Lung (tissue), 12 donors: ENCODE measurements around the gene EML3. TPM values are rescaled to one million over a fixed set of nuclear protein-coding genes. Genes with fewer than 3 reads are reported as not detected.

Source experiments
- ATAC-seq: fragments of 200-7000 bp; cut with Tn5 transposase; one replicate; pipeline ENCODE4 v1.9.1; 2020; ENCODE audit warnings: moderate number of reproducible peaks; ENCODE audit not compliant: insufficient read depth, low FRiP score
- DNase-seq, 3 donors: peaks; one replicate each; pipeline ENCODE4 v3.0.0-alpha.2; 2013 to 2017
- H3K27ac ChIP-seq, 2 donors: one replicate each; pipeline ENCODE4 v1.5.1; 2013; ENCODE audit warnings: mild to moderate bottlenecking in 2 of 2, moderate library complexity in 2 of 2, control low read depth in 1 of 2, inconsistent platforms in 1 of 2, low read depth in 1 of 2, low read length in 1 of 2
- H3K27me3 ChIP-seq, 3 donors: one replicate each; pipeline ENCODE4 v1.5.1; 2013; ENCODE audit warnings: low read length in 2 of 3; ENCODE audit not compliant: control insufficient read depth in 3 of 3, insufficient read depth in 3 of 3
- H3K36me3 ChIP-seq, 4 donors: one replicate each; pipeline ENCODE4 v1.5.1; 2013; ENCODE audit warnings: low read length in 4 of 4, mild to moderate bottlenecking in 1 of 4, moderate library complexity in 1 of 4; ENCODE audit not compliant: control insufficient read depth in 4 of 4, insufficient read depth in 4 of 4
- H3K4me1 ChIP-seq, 5 donors: one replicate each; pipeline ENCODE4 v1.5.1; 2013; ENCODE audit warnings: low read length in 5 of 5, mild to moderate bottlenecking in 2 of 5, moderate library complexity in 1 of 5; ENCODE audit not compliant: control insufficient read depth in 5 of 5, insufficient read depth in 5 of 5
- H3K4me3 ChIP-seq: one replicate; pipeline ENCODE4 v1.5.1; 2013; ENCODE audit warnings: mild to moderate bottlenecking, control low read depth, moderate library complexity
- H3K9ac ChIP-seq, 2 donors: one replicate each; pipeline ENCODE4 v1.5.1; 2013; ENCODE audit warnings: low read length in 2 of 2, control low read depth in 1 of 2; ENCODE audit not compliant: insufficient read depth in 1 of 2
- H3K9me3 ChIP-seq, 4 donors: one replicate each; pipeline ENCODE4 v1.5.1; 2013; ENCODE audit warnings: low read length in 3 of 4, mild to moderate bottlenecking in 1 of 4, moderate library complexity in 1 of 4; ENCODE audit not compliant: control insufficient read depth in 4 of 4, insufficient read depth in 3 of 4
- WGBS, 2 donors: extraction: QIAGEN DNeasy Blood & Tissue Kit; methylation state at CpG; one replicate each; pipeline ENCODE4 v1.1.7; 2013; 5-methylcytosine and 5-hydroxymethylcytosine counted together
- polyA plus RNA-seq, 2 donors: library from polyadenylated mRNA; stranded (reverse); fragments of 200-250 nt; gene quantifications; one replicate each; pipeline ENCODE4 v1.2.1, GENCODE V29; 2013
- total RNA-seq, 2 donors: library from RNA; depleted of rRNA in 1 of 2; stranded (reverse); fragments of >200 nt in 1 of 2; gene quantifications; one replicate each; pipeline ENCODE4 v1.2.1, GENCODE V29; 2014 to 2021
- TF ChIP-seq, protein P1 (sequence below): IDR thresholded peaks from 2 replicates; pipeline ENCODE4 v1.5.1; 2012; ENCODE audit warnings: mild to moderate bottlenecking; ENCODE audit errors: control extremely low read depth, extremely low read depth
- donor health status: control.
- donor health status: control.
- donor health status: Bipolar disorder and iron deficiency.
- donor health status: healthy.
- donor health status: DM: yes; HTN: yes; CAD: no.

EML3 gene
- total and polyA plus RNA-seq, 4 donors, result 29.1 to 95.4 (median 62.9) TPM

DNA sequence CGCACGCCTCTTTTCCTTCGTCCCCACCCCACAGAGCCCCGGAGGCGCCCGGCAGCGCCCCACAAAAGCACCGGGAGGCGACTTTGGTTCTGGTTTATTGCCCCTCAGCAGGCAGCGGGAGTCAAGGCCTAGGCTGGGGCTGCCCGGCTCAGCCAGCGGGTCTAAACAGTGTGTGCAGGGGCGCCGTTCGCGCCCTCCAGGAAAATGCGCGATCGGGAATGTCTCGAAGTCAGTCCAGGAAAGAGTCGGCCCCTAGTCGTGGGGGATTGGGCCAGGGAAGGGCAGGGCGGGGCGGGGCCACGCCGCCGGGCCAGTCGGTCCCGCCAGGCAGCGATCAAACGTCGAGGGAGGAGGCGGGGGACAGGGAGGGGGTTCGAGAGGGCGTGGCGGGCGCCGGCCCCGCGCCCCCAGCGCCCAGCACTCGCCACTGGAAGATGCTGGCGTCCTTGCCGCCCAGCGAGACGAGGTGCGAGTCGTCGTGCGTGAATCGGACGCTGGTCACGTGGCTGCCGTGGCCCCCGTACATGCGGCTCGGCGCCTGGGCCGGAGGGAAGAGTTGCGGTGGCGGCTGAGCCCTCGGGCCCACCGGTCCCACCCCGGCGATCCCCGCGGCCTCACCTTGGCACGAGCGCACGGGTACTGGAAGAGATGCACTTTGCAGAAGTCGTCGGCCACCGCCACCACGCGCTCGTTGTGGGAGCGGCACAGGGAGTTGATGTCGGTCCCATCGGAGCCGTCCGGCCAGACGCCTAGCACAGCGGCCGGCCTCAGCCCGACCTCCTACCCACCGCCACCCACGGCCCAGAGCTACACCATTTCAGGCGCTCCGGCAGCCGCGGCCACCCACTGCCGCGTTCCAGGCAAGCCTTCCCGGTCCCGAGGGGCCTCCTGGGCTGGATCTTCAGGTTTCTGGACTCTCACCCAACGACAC is 10.2 kb downstream of the EML3 start:
- peak; percentile 60 to 87 (median 86) for DNase-seq
- Histone ChIP-seq H3K36me3 (peaks cover 8 to 35% (median 26%) of the 10 kb centered on the region in 4 donors), H3K9ac (no peak overlapping the region)

DNA sequence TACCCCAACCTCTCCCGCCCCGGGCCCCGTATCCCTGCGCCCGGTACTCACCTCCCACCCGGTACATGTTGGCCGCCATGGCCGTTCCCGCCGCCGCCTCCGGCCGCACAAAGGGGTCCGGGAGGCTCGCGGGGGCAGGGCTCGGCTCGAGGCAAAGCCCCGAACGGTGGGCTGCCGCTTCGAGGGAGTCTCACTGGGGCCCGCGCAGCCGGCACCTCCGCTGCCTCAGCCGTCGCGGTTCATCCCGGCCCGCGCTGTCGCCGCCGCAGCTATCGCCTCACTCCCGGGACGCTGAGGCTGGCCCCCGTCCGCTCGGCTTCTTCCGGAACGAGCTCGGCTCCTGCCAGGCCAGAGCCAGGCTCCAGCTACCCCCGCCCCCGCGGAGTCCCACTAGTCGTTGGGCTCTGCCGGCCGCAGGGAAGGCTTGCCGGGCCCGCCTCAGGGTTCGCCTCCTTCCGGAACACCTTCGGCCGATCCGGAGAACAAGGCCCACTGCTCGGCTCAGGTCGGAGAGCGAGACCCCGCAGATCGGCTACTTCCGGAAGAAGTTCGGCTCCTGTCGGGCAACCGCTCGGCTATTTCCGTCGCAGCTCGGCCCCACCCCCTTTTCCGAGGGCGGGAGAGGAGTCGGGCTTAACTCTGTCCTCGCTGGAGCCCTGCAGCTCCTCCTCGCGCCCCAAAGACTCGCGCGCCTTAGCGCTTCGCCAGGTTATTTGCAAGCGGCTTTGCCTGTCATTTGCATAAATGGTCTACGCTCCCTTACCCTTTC is 11.0 kb downstream of the EML3 start, which contains the start of gene MTA2:
TSS of gene MTA2 (minus strand) at position 494 of the 769 bp plus-strand sequence. CDS start at position 79, 415 bp downstream.
- 0% methylated on average over 67 to 83 of the region's 83 CpGs for WGBS, 2 donors
- peak within 1 kb of the TSS; percentile 92 to 96 for H3K27ac ChIP-seq
- peaks cover 8 to 36% (median 12%) of the 10 kb centered on the region in 5 donors for H3K4me1 ChIP-seq
- no peaks in the 10 kb centered on the region for H3K9me3 ChIP-seq
- peak within 1 kb of the TSS; percentile 88 for H3K4me3 ChIP-seq
- no peaks in the 10 kb centered on the region for H3K27me3 ChIP-seq
- H3K36me3 ChIP-seq, result peaks cover 12 to 38% (median 31%) of the 10 kb centered on the region in 4 donors
- ATAC-seq (peak; percentile 92), DNase-seq (peak; percentile 99)
- peak within 1 kb of the TSS; percentile 53 to 90 for H3K9ac ChIP-seq
- TF ChIP-seq, protein P1, sequence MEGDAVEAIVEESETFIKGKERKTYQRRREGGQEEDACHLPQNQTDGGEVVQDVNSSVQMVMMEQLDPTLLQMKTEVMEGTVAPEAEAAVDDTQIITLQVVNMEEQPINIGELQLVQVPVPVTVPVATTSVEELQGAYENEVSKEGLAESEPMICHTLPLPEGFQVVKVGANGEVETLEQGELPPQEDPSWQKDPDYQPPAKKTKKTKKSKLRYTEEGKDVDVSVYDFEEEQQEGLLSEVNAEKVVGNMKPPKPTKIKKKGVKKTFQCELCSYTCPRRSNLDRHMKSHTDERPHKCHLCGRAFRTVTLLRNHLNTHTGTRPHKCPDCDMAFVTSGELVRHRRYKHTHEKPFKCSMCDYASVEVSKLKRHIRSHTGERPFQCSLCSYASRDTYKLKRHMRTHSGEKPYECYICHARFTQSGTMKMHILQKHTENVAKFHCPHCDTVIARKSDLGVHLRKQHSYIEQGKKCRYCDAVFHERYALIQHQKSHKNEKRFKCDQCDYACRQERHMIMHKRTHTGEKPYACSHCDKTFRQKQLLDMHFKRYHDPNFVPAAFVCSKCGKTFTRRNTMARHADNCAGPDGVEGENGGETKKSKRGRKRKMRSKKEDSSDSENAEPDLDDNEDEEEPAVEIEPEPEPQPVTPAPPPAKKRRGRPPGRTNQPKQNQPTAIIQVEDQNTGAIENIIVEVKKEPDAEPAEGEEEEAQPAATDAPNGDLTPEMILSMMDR, result no peak

More for the DNA sequence above, 10.2 kb downstream of the EML3 start:
- ATAC-seq, result peak; percentile 68
- H3K4me1 ChIP-seq, result peaks cover 8 to 36% (median 12%) of the 10 kb centered on the region in 5 donors
- peak overlapping the region; percentile 20 for H3K4me3 ChIP-seq
- WGBS, 2 donors, result 27 to 30% methylated on average over 84 to 96 of the region's 96 CpGs
- TF ChIP-seq, protein P1, result no peak
- H3K27me3 ChIP-seq, result no peaks in the 10 kb centered on the region
- no peaks in the 10 kb centered on the region for H3K9me3 ChIP-seq
- peak overlapping the region; percentile 75 to 96 for H3K27ac ChIP-seq

DNA sequence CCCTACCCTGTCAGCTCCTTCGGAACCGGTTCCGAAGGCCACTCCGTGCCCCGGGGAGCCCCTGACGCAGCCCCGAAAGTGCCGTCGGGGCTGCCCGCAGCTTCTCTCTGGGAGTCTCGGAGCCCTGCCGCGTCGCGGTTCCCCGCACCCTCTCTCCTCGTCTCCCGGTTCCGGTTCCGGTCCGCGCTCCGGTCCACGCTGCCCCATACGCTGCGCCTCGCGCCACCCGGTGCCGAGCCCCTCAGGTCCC is 11.5 kb downstream of the EML3 start:
- peaks cover 8 to 36% (median 12%) of the 10 kb centered on the region in 5 donors for H3K4me1 ChIP-seq
- peak overlapping the region; percentile 53 to 90 for H3K9ac ChIP-seq
- peak overlapping the region; percentile 92 to 96 for H3K27ac ChIP-seq
- peak overlapping the region; percentile 88 for H3K4me3 ChIP-seq
- WGBS, 2 donors, result 0 to 1% methylated on average over 29 to 30 of the region's 30 CpGs
- peak; percentile 6 for ATAC-seq
- peaks cover 17 to 41% (median 36%) of the 10 kb centered on the region in 4 donors for H3K36me3 ChIP-seq
- no peak for DNase-seq
- no peaks in the 10 kb centered on the region for H3K9me3 ChIP-seq
- TF ChIP-seq, protein P1, result no peak
- no peaks in the 10 kb centered on the region for H3K27me3 ChIP-seq
